A204.1 (cell line): ENCODE data around the gene DCAF4.
"Not testable (repeated sequence)": the region's sequence is repeated elsewhere in the genome, so short reads cannot be mapped to it uniquely, and the experiment has no call there.

Experiments
- FAIRE-seq: peaks from 2 replicates; lab custom pipeline; 2012; peaks lifted over from hg19 to GRCh38; lab: Jason Lieb, UNC

DCAF4 gene

DNA sequence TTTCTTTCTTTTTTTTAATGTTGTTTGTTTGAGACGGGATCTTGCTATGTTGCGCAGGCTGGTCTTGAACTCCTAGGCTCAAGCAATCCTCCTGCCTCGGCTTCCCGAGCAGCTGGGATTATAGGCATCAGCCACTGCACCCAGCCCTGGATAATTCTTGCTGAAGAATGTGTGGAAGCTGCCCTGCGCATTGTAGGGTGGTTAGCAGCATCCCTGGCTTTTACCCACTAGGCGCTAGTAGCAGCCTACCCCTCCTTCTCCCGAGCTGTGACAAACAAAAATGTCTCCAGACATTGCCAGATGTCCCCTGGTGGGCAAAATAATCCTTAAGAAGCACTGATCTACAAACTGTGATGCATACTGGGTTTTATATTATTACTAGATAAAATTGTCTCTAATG, 6.6 kb downstream of the DCAF4 start:
- no peak for FAIRE-seq

DNA sequence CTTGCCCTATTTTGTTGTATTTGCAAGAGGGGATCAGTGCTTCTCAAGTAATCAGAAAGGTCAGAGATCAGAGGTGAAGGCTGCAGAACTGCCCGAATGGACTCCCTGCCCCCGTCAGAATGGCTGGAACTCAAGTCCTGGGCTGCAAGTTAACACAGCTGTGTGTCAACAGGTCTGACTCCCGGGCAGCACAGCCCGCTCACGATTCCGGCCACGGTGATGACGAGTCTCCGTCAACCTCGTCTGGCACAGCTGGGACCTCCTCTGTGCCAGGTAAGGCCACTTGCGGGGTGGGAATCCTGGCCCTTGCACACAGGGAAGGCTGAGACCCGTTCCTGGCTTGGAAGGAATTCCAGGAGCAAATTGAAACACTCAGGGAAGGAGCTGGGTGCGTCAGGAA, 13.4 kb downstream of the DCAF4 start:
- no peak for FAIRE-seq

DNA sequence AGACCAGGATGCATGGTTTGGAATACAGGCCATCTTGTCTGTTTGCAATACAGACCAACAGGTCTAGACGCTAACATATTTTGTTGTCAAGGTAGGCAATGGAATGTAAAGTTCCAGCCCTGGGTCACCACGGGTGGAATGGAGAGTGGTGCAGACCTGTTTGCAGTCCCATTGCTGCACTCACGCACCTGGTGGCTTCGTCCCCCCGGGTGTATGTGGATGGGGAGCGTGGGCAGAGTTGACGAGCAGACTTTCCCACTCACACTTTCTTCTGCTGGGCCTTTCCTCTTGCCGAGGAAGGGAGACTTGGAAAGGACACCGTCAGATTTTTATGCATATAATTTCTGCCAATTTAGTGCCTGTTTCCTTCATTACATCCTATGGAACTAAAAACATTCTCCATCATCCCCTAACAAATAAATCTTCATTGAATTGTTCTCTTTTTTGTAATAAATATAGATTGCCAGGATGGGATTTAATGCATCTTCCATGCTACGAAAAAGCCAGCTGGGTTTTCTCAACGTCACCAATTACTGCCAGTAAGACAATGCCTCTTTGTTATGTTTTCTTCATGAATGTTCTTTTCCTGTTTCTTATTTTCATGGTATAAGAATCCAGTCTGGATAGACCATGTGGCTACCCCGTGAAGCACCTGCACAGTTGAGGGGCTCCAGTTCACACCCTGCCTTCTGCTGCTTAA, 15.2 kb downstream of the DCAF4 start:
- FAIRE-seq = no peak

DNA sequence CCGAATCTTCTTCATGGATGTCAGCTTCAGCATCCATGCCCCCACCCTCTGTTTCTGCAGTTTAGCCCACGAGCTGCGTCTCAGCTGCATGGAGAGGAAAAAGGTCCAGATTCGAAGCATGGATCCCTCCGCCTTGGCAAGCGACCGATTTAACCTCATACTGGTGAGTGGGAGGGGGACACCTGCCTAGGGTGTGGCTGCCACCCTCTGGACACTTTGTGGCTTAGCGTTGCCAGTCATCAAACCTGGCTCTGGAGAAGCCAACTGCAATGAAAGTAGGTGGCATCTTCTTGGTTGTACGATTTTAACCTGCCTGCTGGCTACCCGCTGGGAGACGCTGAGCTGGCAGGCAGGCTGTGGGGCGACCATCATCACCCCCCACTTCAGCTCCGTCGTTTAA, 16.7 kb downstream of the DCAF4 start:
- FAIRE-seq = no peak

DNA sequence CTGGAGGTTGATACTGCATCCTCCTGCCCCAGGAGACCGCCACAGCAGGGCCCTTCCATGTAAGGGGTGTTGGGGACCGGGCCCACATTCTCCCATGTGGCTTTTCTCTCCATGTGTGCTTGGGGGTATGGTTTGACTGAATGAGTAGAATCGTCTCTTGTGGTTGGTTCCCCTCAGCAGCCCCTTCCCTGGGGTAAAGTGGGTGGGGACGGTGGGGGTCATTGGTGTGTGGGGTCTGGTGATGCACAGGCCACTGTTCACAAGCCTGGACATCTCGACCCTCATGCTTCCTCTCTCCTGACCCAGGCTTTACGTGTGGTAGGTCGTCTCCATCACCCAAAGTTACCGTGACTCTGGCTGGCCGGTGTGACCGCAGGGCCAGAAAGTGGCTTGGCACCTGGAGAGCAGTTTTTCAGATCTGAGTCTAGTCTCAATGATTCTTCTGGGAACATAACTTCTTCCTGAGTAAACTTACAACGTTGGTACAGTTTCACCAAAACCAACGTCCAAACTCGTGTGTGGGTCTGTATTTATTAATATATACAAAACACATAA, 17.7 kb downstream of the DCAF4 start:
- no peak for FAIRE-seq

DNA sequence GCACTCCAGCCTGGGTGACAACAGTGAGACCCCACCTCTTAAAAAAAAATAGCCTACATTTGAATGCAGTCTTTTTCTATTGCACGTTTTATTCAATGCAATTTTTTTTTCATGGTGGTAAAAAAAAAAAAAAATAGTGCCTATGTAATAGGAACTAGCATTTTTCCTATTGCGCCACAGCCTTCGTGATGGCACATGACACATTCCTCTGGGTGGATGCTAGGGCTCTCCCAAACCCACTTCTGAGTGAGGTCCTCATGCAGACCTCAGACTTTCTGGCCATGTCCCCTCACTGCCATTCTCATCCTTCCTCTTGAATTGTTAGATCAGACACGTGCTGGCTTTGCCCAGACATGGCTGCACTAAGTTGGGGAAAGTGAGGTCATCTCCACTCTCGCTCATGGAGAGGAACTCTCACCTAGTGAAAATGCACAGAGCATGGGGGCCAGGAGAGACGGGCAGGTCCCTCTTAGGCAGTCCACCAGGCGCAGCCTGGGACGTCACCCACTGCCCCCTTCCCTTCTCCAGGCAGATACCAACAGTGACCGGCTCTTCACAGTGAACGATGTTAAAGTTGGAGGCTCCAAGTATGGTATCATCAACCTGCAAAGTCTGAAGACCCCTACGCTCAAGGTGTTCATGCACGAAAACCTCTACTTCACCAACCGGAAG, 19.2 kb downstream of the DCAF4 start:
- FAIRE-seq = no peak

DNA sequence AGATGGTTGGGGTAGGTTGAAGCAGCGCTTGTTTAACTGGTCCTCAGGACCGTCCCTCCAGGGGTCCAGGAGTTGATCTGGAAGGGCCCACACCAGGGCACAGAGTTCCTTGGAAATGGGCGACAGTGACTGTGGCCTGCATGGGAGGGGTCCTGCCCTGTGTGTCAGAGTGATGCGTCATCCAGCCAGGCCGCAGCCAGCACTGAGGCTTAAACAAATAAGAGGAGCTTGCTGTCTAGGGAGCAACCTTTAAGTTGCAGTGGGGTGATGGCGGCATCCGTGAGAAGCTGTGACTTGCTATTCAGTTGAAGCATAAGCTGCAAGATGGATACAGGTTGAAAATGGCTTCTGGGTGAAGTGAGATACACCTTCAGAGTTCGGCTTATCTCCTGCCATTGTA, 20.2 kb downstream of the DCAF4 start:
- no peak for FAIRE-seq

DNA sequence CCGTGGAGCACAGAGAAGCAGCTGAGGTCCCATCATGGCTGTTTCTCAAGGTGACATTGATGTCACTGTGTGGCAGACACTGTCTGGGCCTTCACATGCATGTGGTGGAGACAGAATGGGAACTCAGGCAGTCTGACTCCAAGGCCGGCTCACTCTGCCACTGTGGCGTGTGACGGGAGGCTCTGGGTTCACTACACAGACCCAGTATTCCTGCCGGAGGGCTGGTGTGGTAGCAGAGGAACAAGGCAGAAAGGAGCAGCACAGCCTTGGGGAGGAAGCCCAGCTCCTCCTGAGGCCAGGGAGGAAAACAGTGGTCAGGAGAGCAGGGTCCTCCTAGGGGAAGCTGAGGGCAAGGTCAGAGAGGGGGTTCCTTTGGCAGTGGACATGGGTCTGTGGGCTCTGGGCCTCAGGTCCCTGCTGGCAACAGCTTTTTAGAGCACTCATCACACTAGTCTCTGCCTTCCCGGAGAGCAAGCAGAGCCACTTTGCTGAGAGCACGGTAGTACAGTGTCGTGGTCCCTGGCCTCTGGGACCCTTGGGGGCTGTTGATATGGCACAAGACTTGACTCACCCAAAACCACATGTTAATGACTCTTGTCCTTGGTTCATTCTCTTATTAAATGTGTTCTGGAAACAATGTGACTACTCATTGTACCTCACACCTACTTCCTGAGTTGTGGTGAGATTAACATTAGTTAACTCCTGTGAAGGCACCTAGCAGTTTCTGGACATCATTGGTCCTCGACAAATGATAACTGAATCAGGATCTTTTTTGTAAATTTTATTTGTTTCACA, 21.3 kb downstream of the DCAF4 start:
- no peak for FAIRE-seq

DNA sequence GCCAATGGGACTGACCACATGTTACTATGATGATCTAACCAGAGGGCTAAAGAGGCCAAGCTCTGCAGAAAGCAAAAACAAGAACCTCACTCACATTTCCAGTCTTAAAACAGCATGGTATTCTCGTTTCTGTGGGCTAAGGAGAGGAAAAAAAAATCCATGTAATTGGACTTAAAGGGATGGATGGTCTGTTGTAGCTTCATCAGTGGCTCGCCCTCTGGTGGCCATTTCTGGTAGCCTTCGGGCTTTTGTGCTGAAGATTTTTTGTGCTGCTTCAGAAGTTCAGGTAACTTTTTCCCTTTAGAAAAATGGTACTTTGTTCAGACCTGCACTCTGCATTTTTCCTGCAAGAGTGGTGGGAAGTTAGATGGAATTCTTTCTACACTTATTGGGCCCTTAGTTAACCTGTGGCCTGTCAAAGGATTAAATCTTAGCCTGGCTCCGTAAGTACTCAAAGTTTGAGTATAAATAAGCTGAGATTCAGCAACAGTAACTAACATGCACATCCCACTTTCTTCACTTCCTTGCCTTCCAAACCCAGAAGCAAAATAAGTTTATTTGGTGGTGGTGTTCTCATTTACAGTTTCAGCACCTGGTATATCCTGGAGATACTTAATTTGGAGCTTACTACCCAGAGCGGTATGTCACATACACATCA, 22.3 kb downstream of the DCAF4 start:
- FAIRE-seq = peak; percentile 83

DNA sequence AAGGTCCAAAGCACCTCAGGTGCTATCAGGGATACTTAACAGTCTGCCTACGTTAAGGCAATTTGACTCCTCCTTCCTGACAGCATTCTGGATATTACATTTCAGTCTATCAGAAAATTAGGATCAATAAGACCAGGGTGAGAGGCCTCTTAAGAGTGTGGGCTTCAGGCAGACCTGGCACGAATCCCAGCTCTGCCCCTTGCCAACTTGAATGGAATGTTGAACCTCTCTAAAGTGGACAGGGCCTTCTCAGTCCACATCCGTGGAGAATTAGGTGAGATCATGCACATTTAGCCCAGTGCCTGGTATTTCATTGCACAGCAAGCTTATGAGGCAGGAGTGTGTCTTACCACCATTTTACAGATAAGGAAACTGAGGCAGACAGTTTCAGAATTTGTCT, 25.9 kb downstream of the DCAF4 start:
- FAIRE-seq = no peak

DNA sequence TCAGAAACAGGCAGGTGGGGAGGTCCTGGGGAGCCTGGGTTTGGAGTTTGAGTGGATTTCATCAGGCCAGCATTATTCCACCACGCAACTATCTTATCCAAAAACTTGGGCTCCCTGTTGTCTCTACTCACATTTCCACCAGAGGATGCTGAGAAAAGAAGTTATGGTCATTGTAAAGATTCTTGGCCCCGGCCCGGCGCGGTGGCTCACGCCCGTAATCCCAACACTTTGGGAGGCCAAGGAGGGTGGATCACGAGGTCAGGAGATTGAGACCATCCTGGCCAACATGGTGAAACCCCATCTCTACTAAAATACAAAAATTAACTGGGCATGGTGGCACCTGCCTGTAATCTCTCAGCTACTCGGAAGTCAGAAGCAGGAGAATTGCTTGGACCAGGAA, 30.5 kb downstream of the DCAF4 start:
- not testable (repeated sequence) for FAIRE-seq

DNA sequence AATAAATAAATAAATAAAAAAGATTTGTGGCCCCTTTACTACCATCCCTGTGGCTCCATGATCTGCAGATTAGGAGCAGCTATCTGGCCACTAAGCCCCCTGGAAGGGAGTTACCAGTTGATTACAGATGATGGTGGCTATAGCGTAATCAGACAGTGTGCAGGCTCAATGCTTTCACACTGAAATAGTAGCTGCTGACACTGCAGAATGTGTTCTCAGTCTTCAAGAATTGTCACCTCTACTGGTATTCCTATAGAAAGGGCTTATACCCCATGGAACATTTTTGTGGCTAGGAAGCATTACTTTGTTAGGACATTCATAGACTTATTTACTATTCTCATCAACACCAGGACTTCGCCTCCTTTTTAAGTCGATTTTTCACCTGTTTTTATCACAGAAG, 30.9 kb downstream of the DCAF4 start:
- no peak for FAIRE-seq

DNA sequence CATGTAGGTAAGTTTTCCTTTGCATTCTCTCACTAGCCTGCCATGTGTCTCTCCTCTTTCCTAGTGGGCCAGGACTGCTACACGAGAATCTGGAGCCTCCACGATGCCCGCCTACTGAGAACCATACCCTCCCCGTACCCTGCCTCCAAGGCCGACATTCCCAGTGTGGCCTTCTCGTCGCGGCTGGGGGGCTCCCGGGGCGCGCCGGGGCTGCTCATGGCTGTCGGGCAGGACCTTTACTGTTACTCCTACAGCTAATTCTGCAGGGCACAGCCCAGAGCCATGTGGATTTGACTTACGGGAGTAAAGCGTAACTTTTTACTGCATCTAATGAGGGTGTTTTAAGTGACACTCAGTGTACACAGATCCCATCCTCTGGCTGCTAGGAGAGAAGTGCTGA, 32.3 kb downstream of the DCAF4 start:
- no peak for FAIRE-seq

DNA sequence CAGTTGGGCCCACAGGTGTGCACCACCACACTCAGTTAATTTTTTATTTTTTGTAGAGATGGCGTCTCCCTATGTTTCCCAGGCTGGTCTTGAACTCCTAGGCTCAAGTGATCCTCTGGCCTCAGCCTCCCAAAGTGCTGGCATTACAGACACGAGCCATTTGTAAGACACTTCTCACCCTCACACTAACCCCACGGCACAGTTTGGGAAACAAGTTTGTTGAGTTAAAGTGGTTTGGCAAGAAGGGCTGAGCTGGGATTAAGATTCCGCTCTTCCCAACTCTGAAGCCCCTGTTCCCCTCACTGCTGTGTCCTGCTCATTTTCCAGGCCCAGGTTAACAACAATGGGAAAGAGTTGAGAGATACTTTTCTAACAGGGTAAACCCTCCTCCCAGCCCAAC, 34.8 kb downstream of the DCAF4 start:
- FAIRE-seq = not testable (repeated sequence)

DNA sequence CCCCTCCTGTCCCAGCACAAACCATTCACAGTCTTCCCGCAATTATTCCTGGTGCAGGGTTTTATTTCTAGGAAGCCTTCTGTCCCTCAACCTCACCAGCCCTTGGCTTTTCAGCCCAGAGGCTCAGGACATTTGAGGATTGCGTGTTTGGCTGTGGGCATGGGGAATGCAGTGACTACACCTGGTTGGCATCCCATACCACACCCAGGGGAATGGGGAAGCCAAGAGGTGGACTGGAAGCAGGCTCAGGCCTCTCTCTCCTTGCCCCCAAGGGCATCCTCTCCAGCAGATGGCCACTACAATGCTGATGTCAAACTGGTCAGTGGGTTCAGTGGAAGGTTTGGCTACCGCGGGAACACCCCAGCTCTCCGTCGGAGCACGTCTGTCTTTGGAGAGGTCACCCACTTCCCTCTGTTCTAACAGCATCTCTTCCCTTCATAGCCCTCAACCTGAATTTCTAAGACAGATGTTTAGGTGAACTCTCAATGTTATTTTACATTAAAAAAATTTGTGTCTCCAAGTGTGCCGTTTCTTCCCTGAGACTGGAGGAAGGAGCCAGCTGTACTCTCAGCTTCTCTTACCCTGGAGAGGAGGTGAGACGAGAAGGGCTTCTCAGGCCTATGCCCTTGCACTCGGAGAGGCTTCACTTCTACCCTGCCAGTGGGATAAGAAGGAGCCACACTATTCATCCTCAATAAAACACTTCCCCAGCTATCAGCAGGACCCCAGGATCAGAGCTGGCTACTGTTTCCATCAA, 35.5 kb downstream of the DCAF4 start:
- no peak for FAIRE-seq

DNA sequence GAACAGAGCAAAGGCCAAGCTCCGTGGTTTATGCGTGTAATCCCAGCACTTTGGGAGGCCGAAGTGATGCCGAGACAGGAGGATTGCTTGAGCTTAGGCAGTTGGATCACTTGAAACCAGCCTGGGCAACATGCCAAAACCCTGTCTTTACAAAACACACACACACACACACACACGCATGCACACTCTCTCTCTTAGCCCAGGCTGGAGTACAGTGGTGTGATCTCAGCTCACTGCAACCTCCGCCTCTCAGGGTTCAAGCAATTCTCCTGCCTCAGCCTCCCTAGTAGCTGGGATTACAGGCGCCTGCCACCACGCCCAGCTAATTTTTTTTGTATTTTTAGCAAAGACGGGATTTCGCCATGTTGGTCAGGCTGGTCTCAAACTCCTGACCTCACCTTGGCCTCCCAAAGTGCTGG, 36.1 kb downstream of the DCAF4 start:
- not testable (repeated sequence) for FAIRE-seq

DNA sequence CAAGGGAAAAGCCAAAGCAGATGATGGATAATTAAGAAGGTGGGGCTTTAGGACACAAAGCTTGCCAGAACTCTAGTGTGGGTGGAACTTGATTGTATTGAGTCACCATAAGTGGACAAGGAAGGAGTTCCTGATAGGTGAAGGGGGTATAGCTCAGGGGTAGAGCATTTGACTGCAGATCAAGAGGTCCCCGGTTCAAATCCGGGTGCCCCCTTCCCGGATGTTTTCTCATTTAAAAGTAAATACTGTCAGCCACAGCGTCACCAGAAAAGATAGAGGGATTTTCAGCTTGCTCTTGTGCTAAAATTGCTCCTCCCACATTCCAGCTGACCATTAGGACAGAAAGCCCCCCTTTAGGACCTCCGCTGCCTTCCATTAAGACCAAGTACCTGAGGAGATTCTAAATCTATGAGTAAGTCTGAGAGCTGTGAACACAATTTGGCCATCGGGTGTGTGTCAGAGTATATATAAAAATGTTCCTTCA, 36.6 kb downstream of the DCAF4 start:
- FAIRE-seq = no peak

DNA sequence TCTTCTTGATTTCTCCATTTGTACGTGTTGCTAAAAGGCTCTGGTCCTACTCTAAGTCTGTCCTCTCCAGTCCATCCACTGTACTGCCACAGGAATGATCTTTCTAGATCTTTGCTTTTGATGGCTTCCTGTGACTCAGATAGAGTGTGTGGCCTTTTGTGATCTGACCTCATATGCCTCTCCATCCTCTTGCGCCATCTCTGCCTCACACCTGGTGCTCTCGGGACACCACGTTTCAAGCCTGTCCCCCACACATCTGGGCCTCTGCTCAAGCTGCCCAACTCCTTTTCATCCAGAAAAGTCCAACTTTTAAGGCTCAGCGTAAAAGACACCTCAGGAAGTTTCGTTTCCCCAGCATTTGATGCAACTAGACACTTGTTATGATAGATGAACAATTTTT, 39.0 kb downstream of the DCAF4 start:
- FAIRE-seq = no peak

DNA sequence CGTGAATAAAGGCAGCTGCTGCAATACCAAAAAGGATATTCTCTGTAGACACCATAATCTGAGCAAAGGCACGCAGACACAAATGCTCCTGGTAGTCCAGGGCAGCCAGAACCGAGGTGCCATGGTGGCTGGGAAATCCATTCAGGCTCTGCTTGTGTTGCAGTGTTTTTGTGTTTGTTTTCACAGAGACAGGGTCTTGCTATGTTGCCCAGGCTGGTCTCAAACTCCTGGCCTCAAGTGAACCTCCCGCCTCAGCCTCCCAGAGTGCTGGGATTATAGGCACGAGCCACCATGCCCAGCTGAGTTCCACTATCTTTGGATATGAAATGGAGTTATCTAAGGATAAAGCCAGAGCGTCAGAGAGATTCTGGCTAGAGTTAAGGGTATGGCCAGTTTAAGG, 39.8 kb downstream of the DCAF4 start:
- FAIRE-seq = no peak

DNA sequence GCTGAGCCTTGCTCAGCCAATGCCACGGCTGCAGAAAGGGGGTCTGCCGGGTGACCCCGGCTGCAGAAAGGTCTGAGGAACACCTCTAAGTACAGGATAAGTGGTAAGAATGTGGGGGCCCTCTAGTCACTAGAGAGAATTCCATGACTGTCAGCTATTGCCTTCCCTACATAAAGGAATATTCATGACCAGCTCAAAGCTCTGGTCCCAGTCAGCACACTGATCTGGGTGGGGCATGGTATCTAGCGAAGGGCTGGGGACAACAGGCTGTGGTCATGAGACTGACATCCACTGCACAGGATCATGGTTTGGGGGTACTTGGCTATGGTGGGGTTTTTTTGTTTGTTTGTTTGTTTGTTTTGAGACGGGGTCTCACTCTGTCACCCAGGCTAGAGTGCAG, 42.1 kb downstream of the DCAF4 start:
- no peak for FAIRE-seq

DNA sequence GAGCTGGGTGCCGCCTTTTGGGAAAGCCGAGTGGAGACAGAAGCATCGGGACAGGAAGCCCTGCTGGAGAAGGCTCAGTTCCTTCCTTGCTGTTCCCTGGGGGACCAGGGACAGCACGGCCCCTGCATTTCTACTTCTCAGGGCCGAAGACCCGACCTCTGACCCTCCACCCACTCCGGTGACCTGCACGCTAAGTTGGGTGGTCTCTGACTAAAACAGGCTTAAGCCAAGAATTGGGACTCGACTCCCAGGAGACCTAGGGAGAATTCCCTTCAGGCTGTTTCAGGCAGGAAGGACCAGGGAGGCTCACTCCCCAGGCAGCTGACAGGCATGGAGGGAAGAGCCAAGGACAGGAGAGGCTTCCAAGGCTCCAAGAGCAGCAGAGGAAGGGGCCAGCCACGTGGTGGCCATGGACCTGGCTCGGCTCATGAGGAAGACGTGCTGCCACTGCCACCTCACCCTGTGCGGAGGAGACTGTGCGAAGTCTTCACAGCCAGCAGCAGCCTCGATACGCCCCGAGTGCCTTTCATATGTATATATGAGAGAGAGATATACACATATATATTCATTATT, 43.9 kb downstream of the DCAF4 start:
- no peak for FAIRE-seq
